HepG2 (cell line): Measurements from ENCODE around the gene IMP3.

Experiments
- EP300 ChIP-seq, 3 experiments: sonication (generic) in 1 of 3; formaldehyde crosslinking in 1 of 3; IDR thresholded peaks; 2 replicates each; pipeline versions ENCODE4 v1.5.1 to v1.6.1; 2011 to 2020; ENCODE audit warnings: low read depth in 2 of 3, low read length in 2 of 3, borderline replicate concordance in 1 of 3, improper control_type of control experiment in 1 of 3, mild to moderate bottlenecking in 1 of 3, missing genetic modification reagents in 1 of 3, moderate library complexity in 1 of 3
- MAF1 ChIP-seq: sonication (generic); formaldehyde crosslinking; IDR thresholded peaks from 2 replicates; pipeline ENCODE4 v1.5.0; 2020; ENCODE audit warnings: missing genetic modification reagents, borderline replicate concordance
- POLR2A ChIP-seq, 2 experiments: IDR thresholded peaks; 2 replicates each; pipeline ENCODE4 v1.6.1; 2011; ENCODE audit warnings: low read depth in 2 of 2, low read length in 2 of 2, mild to moderate bottlenecking in 1 of 2, moderate library complexity in 1 of 2; ENCODE audit not compliant: insufficient read depth in 1 of 2
- SAFB2 ChIP-seq: sonication (generic); formaldehyde crosslinking; IDR thresholded peaks from 2 replicates; pipeline ENCODE4 v1.5.1; 2020; ENCODE audit warnings: missing genetic modification reagents, low read depth, mild to moderate bottlenecking, borderline replicate concordance
- TRIM24 ChIP-seq: sonication (generic); formaldehyde crosslinking; IDR thresholded peaks from 2 replicates; pipeline ENCODE4 v1.8.0; 2022; ENCODE audit warnings: mild to moderate bottlenecking, missing genetic modification reagents
- ZNF563 ChIP-seq: sonication (generic); formaldehyde crosslinking; IDR thresholded peaks from 2 replicates; pipeline ENCODE4 v1.8.0; 2022; ENCODE audit warnings: mild to moderate bottlenecking, moderate library complexity, missing genetic modification reagents
- TF ChIP-seq, protein P1 (sequence below): sonication (generic); formaldehyde crosslinking; IDR thresholded peaks from 2 replicates; pipeline ENCODE4 v1.5.0; 2020; ENCODE audit warnings: mild to moderate bottlenecking, missing genetic modification reagents, moderate library complexity
- TF ChIP-seq, protein P2 (sequence below): IDR thresholded peaks from 2 replicates; pipeline ENCODE4 v1.6.1; 2012; ENCODE audit warnings: low read length, improper control_type of control experiment
- TF ChIP-seq, protein P3 (sequence below): sonication (generic); formaldehyde crosslinking; IDR thresholded peaks from 2 replicates; pipeline ENCODE4 v1.8.1; 2023; ENCODE audit warnings: mild to moderate bottlenecking, missing genetic modification reagents, borderline replicate concordance

DNA sequence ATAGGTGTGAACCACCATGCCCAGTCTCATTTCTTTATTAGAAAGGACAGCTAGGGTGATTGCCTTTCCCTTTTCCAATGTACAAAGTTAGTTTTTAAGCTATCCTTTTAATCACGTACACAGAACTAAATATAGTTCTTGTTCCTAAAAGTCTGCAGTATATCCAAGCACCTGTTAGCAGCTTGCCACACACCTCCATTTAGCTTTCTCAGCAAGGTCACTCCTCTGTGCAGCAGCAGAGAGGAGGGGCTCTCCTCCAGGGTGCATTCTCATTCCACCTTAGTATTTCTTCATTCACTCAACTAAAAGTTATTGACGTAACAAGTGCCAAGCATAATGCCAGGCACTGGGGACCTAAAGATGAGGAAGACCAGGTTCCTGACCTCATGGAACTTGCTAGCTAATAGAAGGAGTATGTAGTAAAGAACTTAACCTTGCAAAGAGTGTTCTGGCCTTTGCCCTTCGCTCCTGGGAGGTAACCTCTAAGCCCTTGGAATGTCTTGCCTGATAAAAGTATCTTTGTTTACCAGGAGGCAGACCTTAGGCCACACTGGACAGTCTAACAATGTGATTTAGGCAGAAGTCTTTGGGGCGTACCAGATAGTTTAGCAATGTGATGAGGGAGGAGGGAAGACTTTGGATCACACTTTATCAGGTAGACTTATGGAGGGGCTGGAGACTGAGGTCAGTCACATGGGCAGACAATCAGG, 48.2 kb downstream of the IMP3 start:
- TF ChIP-seq MAF1 (CRISPR knock-in tag): no peak
- TF ChIP-seq, protein P1, sequence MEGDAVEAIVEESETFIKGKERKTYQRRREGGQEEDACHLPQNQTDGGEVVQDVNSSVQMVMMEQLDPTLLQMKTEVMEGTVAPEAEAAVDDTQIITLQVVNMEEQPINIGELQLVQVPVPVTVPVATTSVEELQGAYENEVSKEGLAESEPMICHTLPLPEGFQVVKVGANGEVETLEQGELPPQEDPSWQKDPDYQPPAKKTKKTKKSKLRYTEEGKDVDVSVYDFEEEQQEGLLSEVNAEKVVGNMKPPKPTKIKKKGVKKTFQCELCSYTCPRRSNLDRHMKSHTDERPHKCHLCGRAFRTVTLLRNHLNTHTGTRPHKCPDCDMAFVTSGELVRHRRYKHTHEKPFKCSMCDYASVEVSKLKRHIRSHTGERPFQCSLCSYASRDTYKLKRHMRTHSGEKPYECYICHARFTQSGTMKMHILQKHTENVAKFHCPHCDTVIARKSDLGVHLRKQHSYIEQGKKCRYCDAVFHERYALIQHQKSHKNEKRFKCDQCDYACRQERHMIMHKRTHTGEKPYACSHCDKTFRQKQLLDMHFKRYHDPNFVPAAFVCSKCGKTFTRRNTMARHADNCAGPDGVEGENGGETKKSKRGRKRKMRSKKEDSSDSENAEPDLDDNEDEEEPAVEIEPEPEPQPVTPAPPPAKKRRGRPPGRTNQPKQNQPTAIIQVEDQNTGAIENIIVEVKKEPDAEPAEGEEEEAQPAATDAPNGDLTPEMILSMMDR (CRISPR knock-in tag): no peak
- TF ChIP-seq TRIM24 (CRISPR knock-in tag): no peak
- no peak for TF ChIP-seq POLR2A (IDR thresholded peaks at IDR 0.05; ENCODE audit: insufficient read depth in 1 of 2, low read depth in 2 of 2, low read length in 2 of 2)
- no peak for TF ChIP-seq EP300 (IDR thresholded peaks at IDR 0.05; ENCODE audit: low read depth in 2 of 2, low read length in 2 of 2)
- TF ChIP-seq EP300 (CRISPR knock-in tag; IDR thresholded peaks at IDR 0.05; ENCODE audit: borderline replicate concordance): no peak
- TF ChIP-seq, protein P2, sequence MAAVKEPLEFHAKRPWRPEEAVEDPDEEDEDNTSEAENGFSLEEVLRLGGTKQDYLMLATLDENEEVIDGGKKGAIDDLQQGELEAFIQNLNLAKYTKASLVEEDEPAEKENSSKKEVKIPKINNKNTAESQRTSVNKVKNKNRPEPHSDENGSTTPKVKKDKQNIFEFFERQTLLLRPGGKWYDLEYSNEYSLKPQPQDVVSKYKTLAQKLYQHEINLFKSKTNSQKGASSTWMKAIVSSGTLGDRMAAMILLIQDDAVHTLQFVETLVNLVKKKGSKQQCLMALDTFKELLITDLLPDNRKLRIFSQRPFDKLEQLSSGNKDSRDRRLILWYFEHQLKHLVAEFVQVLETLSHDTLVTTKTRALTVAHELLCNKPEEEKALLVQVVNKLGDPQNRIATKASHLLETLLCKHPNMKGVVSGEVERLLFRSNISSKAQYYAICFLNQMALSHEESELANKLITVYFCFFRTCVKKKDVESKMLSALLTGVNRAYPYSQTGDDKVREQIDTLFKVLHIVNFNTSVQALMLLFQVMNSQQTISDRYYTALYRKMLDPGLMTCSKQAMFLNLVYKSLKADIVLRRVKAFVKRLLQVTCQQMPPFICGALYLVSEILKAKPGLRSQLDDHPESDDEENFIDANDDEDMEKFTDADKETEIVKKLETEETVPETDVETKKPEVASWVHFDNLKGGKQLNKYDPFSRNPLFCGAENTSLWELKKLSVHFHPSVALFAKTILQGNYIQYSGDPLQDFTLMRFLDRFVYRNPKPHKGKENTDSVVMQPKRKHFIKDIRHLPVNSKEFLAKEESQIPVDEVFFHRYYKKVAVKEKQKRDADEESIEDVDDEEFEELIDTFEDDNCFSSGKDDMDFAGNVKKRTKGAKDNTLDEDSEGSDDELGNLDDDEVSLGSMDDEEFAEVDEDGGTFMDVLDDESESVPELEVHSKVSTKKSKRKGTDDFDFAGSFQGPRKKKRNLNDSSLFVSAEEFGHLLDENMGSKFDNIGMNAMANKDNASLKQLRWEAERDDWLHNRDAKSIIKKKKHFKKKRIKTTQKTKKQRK: no peak
- TF ChIP-seq, protein P3, sequence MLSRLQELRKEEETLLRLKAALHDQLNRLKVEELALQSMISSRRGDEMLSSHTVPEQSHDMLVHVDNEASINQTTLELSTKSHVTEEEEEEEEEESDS (CRISPR knock-in tag): no peak
- no peak for TF ChIP-seq SAFB2 (CRISPR knock-in tag)
- TF ChIP-seq ZNF563 (CRISPR knock-in tag): no peak
